ENCODE measurements around the gene SPON1.

GRCh38 chr11:14190992-14191778, 228.7 kb downstream of the SPON1 start:
- TF ChIP-seq SP1 (IDR thresholded peaks at IDR 0.05) = no peak
- no peak for TF ChIP-seq TAF1 (conservative IDR thresholded peaks at IDR 0.05)
- TF ChIP-seq REST (IDR thresholded peaks at IDR 0.05) = no peak
- TF ChIP-seq, protein P1, sequence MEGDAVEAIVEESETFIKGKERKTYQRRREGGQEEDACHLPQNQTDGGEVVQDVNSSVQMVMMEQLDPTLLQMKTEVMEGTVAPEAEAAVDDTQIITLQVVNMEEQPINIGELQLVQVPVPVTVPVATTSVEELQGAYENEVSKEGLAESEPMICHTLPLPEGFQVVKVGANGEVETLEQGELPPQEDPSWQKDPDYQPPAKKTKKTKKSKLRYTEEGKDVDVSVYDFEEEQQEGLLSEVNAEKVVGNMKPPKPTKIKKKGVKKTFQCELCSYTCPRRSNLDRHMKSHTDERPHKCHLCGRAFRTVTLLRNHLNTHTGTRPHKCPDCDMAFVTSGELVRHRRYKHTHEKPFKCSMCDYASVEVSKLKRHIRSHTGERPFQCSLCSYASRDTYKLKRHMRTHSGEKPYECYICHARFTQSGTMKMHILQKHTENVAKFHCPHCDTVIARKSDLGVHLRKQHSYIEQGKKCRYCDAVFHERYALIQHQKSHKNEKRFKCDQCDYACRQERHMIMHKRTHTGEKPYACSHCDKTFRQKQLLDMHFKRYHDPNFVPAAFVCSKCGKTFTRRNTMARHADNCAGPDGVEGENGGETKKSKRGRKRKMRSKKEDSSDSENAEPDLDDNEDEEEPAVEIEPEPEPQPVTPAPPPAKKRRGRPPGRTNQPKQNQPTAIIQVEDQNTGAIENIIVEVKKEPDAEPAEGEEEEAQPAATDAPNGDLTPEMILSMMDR (IDR thresholded peaks at IDR 0.05; ENCODE audit: low read depth, low read length, missing input control) = no peak
- TF ChIP-seq HNF4G (IDR thresholded peaks at IDR 0.05) = no peak
- no peak for TF ChIP-seq MAX (IDR thresholded peaks at IDR 0.05)
- no peak for TF ChIP-seq EGR1 (IDR thresholded peaks at IDR 0.05; ENCODE audit: low read depth in 2 of 2)
- TF ChIP-seq ATF3 (IDR thresholded peaks at IDR 0.05) = no peak
- TF ChIP-seq GABPA (IDR thresholded peaks at IDR 0.05 in 1 of 2, conservative IDR thresholded peaks at IDR 0.05 in 1 of 2) = no peak
- no peak for TF ChIP-seq FOXA1 (IDR thresholded peaks at IDR 0.05)
- no peak for TF ChIP-seq RAD21 (IDR thresholded peaks at IDR 0.05)
